ENCODE data around the gene PMEPA1. TPM values are rescaled to one million over a fixed set of nuclear protein-coding genes. Genes with fewer than 3 reads are reported as not detected.

PMEPA1 gene
- total and polyA plus RNA-seq, 7 donors: 3.6 to 23.3 (median 6.5) TPM

- Histone ChIP-seq H3K4me3 (no peak overlapping the region), H3K27me3 (no peaks in the 10 kb centered on the region), H3K27ac (no peak overlapping the region), H3K4me1 (peaks cover 0 to 30% (median 13%) of the 10 kb centered on the region in 4 donors), H3K9me3 (no peaks in the 10 kb centered on the region), H3K36me3 (no peaks in the 10 kb centered on the region)
- TF ChIP-seq CTCF (IDR thresholded peaks at IDR 0.05) (no peak), POLR2A (IDR thresholded peaks at IDR 0.05) (no peak), POLR2AphosphoS5 (IDR thresholded peaks at IDR 0.05) (no peak), EP300 (IDR thresholded peaks at IDR 0.05) (no peak)
- WGBS, 2 donors: 62 to 86% methylated on average over 12 of the region's 12 CpGs
- intact Hi-C loops (cut with DNase I): no loop called here
- DNase-seq: no peak
These were observed 31.5 kb downstream of the PMEPA1 start for GRCh38 chr20:57678340-57678739.

- Histone ChIP-seq H3K36me3 (no peaks in the 10 kb centered on the region), H3K27ac (no peak overlapping the region), H3K4me1 (peaks cover 0 to 27% (median 7%) of the 10 kb centered on the region in 4 donors), H3K9me3 (no peaks in the 10 kb centered on the region), H3K4me3 (no peak overlapping the region), H3K27me3 (no peaks in the 10 kb centered on the region)
- DNase-seq: no peak
- TF ChIP-seq EP300 (IDR thresholded peaks at IDR 0.05) (no peak), POLR2A (IDR thresholded peaks at IDR 0.05) (no peak), CTCF (IDR thresholded peaks at IDR 0.05) (no peak), POLR2AphosphoS5 (IDR thresholded peaks at IDR 0.05) (no peak)
- 59 to 84% methylated on average over 5 of the region's 5 CpGs for WGBS, 2 donors
- intact Hi-C loops (cut with DNase I): no loop called here
These were observed 32.2 kb downstream of the PMEPA1 start for GRCh38 chr20:57677584-57677982.

- H3K4me1 ChIP-seq: peaks cover 0 to 26% (median 4%) of the 10 kb centered on the region in 4 donors
These were observed 32.9 kb downstream of the PMEPA1 start for GRCh38 chr20:57676589-57677583.

GRCh38 chr20:57675773-57676172 is 34.0 kb downstream of the PMEPA1 start:
- H3K36me3 ChIP-seq: no peaks in the 10 kb centered on the region
- no peaks in the 10 kb centered on the region for H3K27me3 ChIP-seq
- H3K27ac ChIP-seq: peak overlapping the region in 2 of 4 donors; percentile 15 to 44
- no peaks in the 10 kb centered on the region for H3K9me3 ChIP-seq
- H3K4me3 ChIP-seq: no peak overlapping the region
- no peak for DNase-seq
- TF ChIP-seq EP300 (IDR thresholded peaks at IDR 0.05): no peak
- TF ChIP-seq POLR2AphosphoS5 (IDR thresholded peaks at IDR 0.05): no peak
- no peak for TF ChIP-seq POLR2A (IDR thresholded peaks at IDR 0.05)
- TF ChIP-seq CTCF (IDR thresholded peaks at IDR 0.05): no peak
- H3K4me1 ChIP-seq: peaks cover 0 to 21% (median 1%) of the 10 kb centered on the region in 4 donors
- intact Hi-C loops (cut with DNase I): no loop called here
- 33 to 62% methylated on average over 12 of the region's 12 CpGs for WGBS, 2 donors

More at GRCh38 chr20:57676589-57677583, 32.9 kb downstream of the PMEPA1 start:
- no peaks in the 10 kb centered on the region for H3K36me3 ChIP-seq
- no peaks in the 10 kb centered on the region for H3K27me3 ChIP-seq
- H3K9me3 ChIP-seq: no peaks in the 10 kb centered on the region
- H3K4me3 ChIP-seq: no peak overlapping the region
- intact Hi-C loops (cut with DNase I): no loop called here
- TF ChIP-seq EP300 (IDR thresholded peaks at IDR 0.05) (no peak), POLR2A (IDR thresholded peaks at IDR 0.05) (no peak), POLR2AphosphoS5 (IDR thresholded peaks at IDR 0.05) (no peak), CTCF (IDR thresholded peaks at IDR 0.05) (no peak)
- 44 to 63% methylated on average over 24 of the region's 24 CpGs for WGBS, 2 donors
- H3K27ac ChIP-seq: no peak overlapping the region
- DNase-seq: no peak
